Forelimb muscle (tissue), 1 donor: ENCODE measurements around the gene RAP1GAP. TPM values are rescaled to one million over a fixed set of nuclear protein-coding genes. Genes with fewer than 3 reads are reported as not detected.

ENCODE experiments used
- DNase-seq: peaks from one replicate; pipeline ENCODE4 v3.0.0-alpha.2; 2013; ENCODE audit warnings: low read depth
- polyA plus RNA-seq: library from polyadenylated mRNA; unstranded; fragments of 120-200 nt; gene quantifications from one replicate; pipeline ENCODE4 v1.2.1, GENCODE V29; 2013; ENCODE audit not compliant: insufficient read length

Gene RAP1GAP
- polyA plus RNA-seq, 1 donor, result 1.7 TPM

DNA sequence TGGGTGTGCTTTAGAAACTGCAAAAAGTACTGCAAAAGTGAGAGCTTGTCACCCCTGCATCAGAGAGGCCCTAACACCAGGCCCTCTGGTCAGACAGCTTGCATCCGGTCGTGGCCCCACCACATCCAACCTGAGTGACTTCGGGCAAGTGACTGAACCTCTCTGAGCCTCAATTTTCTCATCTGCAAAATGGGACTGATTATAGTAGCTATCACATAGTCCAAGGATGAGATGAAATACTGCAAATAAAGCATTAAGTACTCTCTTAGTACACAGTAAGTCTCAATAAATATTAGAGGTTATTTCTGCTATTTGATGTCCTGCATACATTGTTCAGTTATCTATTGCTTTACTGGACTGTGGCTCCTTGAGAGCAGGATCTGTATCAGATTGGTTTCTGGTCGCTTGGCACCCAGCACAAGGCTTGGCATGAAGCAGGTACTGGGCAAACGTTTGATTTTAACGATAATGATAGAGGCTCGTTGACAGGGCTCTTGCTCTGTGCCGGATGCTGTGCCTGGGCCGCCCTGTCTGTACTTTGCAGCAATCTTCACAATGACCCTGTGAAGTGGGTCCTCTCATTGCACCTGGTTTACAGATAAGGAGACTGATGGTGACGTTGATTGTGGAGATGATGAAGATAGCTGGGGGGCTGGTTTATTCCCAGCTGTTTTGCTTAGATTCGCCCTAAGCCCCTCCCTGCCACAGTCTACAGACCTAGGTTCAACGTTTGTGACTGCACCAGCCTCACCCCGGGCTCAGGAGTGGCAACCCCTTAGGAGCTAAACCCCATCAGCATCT is 43.6 kb downstream of the RAP1GAP start:
- DNase-seq, result no peak

- DNase-seq, result no peak
Measured at GRCh38 chr1:21624571-21625389, 44.4 kb downstream of the RAP1GAP start.

- no peak for DNase-seq
Measured at GRCh38 chr1:21623410-21623961, 45.7 kb downstream of the RAP1GAP start.

DNA sequence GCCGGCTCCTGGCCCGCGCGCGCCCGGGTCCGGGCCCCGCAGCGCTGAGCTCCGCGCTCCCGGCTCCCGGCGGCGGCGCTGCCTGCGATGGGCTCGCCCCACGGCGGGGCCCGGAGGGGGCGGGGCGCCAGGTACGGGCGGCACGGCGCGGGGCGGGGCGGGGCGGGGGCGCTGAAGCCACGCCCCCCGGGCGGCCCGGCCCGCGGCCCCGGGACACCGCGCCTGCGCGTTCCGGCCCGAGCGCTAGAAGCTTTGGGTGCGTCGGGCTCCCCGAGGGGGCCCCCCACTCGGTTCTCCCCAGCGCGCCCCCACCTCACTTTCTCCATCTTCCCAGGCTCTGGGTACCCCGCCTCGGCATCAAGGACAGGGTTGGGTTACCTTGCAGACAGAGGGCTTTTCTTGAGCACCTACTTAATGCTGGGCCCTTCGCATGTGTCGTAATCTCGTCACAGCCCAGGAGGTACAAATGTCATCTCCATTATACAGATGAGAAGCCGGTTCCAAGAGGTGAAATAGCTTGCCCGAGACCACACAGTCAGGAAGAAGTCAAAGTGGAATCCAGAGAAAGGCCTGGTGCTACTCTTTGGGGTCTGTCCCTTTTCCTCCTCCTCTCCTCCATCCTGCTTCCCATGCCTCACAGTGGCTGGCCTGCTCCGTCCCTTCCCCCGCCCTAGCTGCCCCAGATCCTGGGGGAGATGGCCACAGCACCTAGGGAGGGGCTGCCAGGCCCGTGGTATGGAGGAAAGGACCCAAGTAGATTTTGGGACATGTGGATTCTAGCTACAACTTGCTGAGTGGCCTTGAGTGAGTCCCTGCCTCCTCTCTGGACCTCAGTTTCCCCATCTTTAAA is 46.5 kb downstream of the RAP1GAP start:
- no peak for DNase-seq

DNA sequence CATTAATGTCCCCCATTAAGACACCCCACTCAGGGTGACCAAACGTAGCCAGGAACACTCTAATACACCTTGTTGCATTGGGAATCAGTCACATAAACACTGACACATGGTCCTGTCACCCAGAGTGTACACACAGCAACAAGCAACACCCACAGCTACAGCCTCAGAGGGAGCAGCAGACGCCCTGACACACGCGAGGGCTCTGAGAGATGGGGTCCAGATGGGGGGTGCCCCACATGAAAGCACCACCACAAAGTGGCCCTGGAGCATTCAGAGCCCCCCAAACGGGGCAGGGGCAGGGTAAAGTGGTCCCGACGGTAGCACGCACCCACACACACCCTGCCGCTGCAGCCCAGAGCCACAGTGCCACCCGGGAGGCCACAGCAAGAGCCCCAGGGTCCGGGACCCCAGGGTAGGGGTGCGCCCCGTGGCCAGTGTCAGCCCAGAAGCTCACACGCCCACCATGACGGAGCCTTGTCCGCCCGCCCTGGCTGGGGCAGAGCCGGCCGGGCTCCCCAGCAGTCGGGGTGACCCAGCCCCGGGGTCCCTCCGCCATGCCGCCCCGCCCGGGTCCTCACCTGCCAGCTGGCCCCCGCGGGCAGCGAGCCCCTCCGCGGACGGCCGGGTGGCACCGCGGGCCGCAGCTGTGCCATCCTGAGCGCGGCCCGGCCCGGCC is 47.3 kb downstream of the RAP1GAP start:
- DNase-seq, result no peak

DNA sequence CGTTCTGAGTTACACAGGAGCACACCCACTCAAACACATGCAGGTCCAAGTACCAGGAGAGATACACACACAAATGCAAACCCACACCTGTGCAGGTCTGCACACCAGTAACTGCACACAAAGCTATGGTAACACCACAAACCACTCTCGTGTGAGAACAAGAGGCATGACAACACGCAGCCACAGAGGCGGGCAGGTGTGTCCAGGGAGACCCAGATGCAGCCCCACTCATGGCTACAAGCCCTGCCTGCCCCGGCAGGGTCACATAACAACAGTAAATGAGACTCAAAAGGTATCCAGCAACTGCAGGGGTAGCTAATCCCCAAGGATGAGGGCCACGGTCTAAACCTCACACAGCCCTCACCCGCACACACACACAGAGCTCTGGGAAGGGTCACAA is 48.1 kb downstream of the RAP1GAP start:
- no peak for DNase-seq

DNA sequence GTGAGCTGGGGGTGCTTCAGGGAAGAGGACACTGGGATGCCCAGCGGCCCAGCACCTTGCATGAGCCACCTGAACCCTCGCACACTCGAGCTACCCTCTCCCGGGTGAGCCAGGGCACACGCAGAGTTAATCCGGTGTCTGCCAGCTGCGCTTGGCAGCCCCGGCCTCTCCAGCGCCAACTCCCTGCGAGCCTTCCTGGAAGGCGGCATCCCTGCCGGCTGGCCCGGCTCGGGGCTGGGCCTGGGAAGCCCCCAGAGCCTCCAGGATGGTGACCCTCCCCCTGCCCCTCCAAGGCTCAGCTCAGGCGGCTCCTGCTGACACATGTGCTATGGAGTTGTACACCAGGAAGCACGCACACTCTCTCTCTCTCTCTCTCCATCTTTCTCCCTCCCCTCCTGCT is 48.7 kb downstream of the RAP1GAP start:
- DNase-seq, result no peak

DNA sequence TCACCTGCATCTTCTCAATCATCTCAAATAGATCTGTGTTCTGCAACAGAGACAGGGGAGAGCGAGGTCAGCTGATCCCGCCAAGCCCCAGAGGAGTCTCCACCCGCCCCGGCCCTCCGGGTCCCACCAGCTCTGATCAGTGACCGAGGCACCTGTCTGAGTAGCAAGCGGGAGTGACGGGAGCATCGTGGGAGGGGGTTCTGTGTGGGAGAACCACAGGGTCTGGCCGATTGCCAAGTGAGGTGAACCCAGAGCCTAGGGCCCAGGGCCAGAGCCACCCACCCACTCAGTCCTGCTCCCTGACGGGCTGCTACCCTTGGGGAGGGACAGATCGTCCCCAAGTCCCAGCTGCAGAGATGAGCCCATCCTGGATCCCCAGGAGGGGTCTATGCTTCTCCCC is 49.1 kb downstream of the RAP1GAP start:
- no peak for DNase-seq

DNA sequence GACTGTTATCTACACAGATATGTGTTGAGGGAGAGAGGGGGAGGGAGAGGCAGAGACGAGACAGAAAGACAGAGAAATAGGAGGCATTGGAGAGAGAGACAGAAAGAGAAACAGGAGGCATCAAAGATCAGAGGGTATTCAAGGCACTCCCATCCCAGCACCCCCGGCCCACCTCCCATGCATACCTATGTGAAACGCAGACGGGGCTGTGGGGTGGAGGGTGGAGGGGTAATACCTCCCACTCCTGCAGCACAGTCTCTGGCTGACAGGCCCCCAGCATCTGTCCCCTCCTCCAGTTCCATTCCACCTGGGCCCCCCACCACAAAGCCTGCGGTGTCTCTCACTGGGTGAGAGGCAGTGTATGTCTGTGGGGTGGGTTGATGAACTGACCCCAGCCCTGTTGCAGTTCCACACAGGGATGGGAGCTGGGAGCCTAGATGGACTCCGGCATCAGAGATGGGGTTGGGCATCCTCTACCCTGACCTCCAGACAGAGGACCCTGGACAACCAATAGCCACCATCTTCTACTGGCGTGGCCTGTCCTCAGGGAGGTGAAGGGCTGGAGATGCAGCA is 49.7 kb downstream of the RAP1GAP start:
- DNase-seq, result no peak

DNA sequence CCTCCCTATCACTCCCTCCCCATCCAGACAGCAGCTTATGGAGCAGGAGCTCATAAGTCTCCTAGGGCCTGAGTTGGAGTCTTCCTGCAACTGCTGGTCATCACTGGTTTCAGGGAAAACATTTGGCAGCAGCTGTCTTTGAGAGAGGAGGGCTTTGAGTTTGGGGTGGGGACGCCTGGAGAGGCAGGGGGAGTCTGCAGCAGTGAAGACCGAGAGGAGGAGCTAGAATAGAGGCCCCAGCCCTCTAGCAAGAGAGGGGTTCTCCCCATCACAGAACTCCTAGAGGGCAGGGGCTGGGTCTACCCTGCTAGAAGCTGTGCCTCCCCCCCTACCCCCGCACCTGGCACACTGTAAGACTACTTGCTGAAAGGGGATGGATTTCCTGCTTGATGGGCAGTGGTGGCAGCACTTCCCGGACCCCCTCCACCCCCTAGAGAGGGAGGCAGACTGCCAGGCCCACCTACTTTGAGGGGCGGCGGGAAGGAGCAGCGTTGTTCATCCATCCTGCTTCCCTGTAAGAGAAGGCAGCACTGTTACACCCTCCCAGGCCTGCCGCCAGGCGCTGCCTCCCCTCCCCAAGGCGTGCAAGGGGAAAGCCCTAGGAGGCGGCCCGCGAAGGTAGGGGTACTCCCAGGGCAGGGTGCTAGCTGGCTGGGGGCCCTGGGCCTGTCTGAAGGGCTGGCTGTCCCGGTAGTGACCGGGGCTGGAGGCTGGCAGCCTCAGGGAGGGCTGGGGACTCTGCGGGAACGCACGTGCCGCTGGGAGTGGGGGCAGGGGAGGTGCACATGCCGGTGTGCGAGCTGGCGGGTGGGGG is 50.4 kb downstream of the RAP1GAP start:
- no peak for DNase-seq

- DNase-seq, result no peak
Measured at GRCh38 chr1:21618059-21618458, 51.1 kb downstream of the RAP1GAP start.

DNA sequence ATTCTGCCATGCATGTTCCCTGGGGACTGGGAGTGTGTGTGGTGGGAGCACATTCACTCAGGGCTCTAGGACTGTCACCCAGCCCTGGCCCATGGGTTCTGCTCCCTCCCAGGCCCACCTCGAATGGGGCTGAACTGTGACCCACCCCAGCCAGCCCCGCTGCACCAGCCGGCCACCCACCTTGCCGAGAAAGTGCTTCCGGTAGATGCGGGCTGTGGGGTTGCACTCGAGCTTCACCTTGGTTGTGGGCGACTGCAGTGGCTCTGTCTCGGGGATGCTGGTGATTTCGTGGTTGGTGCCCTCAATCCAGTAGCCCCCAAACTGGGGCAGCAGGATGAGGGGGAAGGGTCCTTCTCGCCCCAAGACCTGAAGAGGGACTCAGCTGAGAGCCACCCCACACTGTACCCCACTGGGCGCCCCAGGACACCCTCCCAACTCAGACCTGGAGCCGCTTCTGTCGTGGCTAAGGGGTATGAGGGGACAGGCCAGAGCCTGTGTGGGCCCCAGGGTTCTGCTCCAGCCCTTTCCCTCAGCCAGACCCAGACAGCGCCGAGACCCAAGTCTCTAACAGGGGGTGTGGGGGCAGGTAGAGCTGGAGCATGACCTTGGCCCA is 51.9 kb downstream of the RAP1GAP start:
- DNase-seq, result no peak

- no peak for DNase-seq
Measured at GRCh38 chr1:21616372-21616771, 52.8 kb downstream of the RAP1GAP start.

- no peak for DNase-seq
Measured at GRCh38 chr1:21614419-21615115, 54.6 kb downstream of the RAP1GAP start.

DNA sequence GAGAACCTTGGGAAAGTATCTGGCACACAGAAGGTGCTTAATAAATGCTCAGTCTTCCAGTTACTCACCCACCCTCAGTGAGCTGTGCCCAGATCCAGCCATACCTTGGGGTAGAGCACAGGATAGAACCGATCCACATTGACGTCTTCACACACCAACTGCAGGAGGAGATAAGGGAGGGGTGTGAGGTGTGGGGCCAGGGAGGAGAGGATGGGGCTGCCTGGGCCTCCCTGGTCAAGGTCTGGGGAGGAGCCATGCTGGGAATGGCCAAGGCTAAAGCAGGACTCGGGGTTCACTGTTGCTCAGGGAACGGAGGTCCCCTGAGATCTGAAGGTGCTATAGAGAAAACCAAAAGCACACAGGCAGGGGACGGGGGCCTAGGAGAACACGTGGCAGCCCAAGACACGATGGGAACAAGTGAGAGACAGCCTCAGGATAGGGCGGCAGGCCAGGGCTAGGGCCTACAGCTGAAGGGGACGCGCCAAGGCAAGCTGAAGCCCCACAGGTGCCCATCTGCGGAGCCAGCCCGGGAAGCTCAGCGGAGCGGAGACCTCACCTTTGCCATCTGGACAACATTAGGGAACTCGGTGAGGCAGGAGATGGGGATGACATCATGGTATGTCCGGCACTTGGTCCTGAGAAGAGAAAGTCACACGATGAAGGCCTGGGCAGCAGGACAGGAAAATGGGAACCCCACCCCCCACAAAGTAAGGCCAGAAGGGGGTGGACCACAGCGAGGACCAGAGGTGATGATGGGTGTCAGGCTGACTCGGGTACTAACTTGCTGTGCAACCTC is 55.9 kb downstream of the RAP1GAP start:
- no peak for DNase-seq

DNA sequence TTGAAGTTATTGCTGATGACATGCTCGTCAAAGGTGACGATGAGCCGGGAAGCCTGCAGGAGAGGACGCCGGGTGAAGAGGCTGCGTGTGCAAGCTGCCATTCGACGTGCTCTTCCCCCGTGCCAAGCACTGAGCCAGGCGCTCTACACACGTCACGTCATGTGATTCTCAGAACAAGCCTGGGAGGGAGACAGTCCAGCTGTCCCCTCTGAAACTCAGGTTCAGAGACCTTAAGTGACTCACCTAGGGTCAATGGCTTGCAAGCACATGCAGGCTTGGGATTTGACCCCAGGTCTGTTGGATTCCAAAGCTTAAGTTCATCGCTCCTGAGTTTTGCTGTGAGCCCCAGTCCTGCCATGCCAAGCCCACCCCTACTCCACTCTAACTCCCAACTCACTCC is 57.1 kb downstream of the RAP1GAP start:
- no peak for DNase-seq

DNA sequence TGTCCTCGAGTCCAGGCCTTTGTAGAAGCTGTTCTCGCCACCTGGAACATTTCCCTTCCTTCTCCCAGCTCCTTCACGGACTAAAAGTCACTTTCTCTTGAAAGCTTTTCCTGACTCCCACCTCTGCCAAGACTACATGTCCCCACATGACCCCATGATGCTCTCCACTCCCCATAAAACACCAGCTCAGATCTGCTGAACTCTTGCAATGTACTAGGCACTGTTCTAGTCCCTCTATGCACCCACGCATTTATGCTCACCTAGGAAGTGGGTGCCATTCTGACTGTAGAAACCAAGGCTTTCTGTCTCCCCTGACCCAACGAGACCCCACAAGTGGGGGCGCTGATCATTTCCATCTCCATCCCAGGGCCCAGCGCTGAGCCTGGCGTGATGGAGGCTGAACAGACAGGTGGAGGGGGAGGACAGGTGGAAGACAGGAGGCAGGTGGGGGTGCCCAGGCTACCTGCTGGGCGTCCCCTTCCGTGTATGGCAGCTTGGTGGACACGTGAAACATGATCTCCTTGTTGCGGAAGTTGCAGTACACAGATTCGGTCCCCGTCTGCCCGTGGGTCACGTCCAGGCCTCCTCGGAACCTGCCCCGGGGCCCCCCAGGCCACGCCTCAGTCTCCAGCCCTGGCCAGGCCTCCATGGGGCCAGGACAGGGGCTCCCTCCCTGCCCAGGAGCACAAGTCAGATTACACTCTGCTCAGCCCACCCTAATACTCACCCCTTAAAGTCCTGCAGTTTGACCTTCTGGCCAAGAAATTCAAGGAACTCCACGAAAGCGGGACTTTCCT is 58.0 kb downstream of the RAP1GAP start:
- DNase-seq, result no peak
